Ishikawa (cell line): ENCODE measurements around the gene GALNT13.

ENCODE experiments used
- CEBPB ChIP-seq: IDR thresholded peaks from 2 replicates; pipeline ENCODE4 v1.6.1; 2012
- CREB1 ChIP-seq: IDR thresholded peaks from 2 replicates; pipeline ENCODE4 v1.6.1; 2012; ENCODE audit warnings: low read depth
- EP300 ChIP-seq: IDR thresholded peaks from 2 replicates; pipeline ENCODE4 v1.6.1; 2012; ENCODE audit warnings: borderline replicate concordance
- RAD21 ChIP-seq: IDR thresholded peaks from 2 replicates; pipeline ENCODE4 v1.6.1; 2012; ENCODE audit warnings: low read depth
- TEAD4 ChIP-seq: IDR thresholded peaks from 2 replicates; pipeline ENCODE4 v1.6.1; 2012
- YY1 ChIP-seq: IDR thresholded peaks from 2 replicates; pipeline ENCODE4 v1.6.1; 2012; ENCODE audit warnings: low read depth
- ZBTB7A ChIP-seq: IDR thresholded peaks from 2 replicates; pipeline ENCODE4 v1.6.1; 2012; ENCODE audit warnings: low read depth

DNA sequence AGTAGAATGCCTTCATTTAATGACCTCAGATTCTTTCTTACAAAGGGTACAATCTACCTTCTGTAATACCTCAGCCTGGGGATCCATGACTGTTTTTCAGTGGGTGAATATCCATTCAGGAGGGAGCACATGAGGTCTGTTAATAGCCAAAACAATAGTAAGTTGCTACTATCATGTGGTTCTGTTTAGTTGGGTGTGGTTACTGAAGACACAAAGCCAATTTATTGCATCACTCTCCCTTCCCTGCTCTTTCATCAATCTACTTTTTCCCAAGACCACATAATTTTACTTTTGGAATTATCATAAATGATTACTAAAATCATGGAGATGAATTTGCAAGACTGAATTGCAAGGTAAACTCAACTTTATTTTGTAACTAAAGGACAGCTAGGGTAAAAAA, 254.2 kb downstream of the GALNT13 start:
- TF ChIP-seq EP300: no peak
- TF ChIP-seq CEBPB: no peak
- TF ChIP-seq CREB1: no peak
- no peak for TF ChIP-seq YY1
- TF ChIP-seq RAD21: no peak
- no peak for TF ChIP-seq ZBTB7A
- TF ChIP-seq TEAD4: no peak
